HG03565 (cell line): ENCODE results near the gene NES.

Source experiments
- ATAC-seq: cut with Tn5 transposase; IDR thresholded peaks from one replicate; pipeline ENCODE4 v1.9.1; 2021; ENCODE audit warnings: mild to moderate bottlenecking, moderate library complexity; ENCODE audit not compliant: unreplicated experiment

NES gene

DNA sequence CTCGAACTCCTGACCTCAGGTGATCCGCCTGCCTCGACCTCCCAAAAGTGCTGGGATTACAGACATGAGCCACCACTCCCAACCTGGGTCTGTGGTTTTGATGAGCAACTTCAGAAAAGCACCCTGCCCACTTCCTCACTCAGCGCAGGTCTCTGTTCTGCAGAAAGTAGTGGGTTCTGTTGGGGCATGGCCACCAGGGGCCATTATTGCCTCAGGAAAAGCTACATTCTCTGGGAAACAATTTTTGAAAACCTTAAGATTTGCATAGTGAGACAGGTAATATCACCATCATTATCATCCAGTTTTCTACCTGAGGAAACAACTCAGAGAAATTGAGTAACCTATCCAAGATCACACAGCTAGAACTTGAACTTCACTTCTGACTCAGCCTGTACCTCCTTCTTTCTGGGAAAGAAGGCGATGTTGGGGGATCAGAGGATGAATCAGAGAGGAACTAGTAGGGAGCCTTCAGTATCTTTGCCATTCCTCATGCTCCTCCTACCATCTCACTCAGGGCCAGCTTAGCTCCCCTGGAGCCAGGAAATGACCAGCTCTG, 7.1 kb upstream of the NES start:
- no peak for ATAC-seq

DNA sequence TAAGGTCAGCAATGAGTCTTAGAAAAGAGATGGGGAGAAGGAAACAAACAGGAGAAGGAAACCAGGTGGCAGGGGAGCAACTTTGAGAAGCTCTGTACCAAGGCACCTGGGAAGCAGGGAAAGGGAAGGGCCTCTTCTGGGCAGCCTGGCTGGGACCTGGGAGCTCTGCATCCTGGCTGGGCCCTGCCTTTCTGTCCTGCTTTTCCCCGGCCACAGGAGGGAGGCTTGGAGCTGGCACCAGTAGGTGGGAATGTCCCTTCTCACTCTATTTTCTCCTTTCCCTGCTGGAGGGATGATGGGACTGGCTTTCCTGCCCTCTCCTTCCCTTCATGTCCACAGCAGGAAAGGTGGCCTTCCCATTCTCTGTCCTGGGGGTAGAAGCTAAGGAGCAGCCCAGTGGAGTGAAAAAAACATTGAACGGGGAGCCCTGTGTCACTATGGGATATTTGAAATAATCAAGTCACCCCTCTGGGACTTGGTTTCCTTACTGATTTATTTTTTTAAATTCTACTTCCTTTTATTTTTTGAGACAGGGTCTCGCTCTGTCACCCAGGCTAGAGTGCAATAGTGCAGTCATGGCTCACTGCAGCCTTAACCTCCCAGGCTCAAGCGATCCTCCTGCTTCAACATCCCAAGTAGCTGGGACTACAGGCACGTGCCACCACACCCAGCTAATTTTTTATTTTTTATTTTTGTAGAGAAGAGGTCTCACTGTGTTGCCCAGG, 5.1 kb upstream of the NES start:
- ATAC-seq, result no peak

DNA sequence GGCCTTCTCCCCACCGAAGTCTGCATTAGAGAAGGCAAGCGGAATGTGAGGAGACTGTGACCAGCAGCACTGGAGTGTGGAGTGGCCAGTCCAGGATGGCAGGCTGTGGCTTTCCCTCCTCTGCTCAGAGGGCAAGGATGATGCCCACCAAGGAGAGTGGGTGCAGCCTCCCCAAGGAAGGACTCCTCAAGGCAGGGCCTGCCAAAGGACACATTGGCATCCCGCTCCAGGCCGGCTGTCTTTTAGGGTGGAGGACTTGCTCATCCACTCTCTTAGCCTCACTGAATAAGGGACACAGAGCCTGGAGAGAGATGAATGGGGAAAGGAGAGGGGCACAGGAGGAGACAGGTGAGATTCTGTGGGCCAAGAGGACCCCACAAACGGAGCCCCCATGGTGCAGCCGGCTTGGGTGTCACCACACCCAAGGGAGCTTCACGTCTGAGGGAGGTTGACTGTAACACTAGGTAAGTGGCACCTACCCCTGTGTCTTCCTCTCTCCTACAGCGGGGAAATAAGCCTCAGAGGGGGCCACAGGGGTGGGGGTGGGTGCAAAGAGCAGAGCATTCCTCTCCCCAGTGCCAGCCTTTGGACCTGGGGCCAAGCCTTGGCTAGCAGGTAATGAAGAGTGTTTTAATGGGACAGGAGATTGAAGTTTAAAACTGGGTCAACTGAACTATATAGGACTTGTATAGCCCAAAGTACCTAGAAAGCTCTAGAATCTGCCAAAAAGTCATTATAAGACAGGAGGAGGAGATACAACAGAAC, 4.2 kb upstream of the NES start:
- no peak for ATAC-seq

DNA sequence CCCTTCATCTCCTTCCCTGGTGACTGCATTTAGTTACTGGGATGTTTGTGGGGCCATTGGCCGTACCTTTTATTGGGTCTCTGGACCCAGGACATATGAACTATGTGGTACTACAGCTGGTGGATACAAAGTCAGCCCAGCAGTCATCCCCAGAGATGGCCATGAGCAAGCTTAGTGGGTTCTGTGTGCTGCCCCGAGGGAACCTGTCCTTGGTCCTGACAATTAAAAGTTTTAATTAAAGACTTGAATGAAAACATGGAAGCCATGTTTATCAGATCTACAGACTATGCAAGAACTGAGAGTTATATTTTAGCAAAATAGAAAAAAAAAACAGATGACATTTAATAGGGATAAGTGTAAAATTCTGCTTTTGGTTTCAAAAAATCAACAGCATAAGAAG, 2.8 kb upstream of the NES start:
- no peak for ATAC-seq

DNA sequence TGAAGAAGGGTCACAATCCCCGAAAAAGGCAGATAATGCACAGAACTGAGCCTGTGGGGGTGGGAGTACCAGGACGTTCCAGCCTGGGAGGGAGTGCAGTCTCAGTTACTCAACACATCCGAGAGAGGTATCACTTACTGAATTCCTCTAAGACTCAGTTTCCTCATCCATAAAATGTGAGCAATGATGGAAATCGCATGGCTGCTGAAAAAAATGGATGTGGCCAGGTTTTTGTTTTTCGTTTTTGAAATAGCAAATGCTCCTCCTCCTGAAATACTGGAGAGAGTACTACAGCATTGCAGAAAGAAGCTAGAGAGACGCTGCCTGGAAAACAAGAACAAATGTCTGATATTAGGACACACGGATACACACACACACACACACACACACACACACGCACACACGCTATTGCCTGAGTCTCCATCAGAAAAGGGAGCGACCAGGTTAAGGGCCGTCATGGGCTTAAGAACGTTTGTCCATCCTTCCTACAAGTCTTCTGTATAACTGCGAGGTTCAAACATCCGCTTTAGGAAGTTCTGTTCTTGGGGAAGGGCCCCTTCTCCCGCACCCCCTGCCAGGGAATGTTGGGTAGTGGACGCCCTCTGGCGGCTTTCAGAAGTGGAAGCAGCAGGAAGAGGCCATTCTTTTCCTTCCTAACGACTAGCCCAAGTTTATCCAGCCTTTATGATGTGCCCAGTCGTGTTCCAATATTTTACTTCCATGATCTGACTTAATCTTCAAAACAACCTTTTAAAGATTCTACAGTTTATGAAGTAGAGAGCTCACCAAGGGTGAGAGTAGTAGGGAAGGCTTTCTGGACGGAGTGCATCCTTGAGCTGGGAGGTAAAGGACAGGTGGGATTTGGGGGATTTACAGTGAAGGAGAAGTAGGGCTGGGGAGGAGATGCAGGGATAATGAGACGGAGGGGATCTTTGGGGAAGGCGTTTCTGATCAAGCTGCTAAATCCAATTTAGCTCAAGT, 699 bp upstream of the NES start:
- ATAC-seq, result no peak

DNA sequence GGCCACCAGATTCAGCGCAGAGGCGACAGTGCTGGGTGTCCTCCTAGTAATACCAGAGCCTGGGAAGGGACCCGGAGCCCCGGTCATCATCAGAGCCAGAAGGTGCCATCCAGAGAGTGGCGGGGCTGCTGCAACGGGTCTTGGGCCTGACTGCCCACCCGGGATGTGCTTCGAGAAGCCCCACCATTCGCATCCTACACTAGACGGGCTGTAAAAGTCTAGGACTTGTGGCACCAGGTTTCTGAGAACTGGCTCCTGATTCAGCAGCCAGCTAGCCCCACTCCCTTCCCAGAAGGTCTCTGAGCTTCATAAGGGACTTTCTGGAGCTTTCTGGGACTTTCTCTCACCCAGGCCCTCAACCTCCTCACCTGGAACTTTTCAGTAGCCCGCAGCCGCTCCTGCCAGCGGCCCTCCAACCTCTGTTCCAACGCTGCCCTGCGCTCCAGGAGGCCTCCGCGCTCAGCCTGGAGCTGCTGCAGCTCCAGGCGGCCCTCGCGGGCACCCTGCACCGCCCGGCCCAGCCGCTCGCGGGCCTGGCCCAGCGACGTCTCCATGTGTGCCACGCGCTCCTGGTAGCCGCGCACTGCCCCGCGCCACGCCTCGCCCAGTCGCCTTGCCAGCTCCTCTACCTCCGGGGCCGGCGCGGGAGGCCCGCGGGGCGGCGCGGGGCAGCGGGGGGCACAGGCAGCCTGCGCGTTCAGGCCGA, 940 bp downstream of the NES start:
- no peak for ATAC-seq

DNA sequence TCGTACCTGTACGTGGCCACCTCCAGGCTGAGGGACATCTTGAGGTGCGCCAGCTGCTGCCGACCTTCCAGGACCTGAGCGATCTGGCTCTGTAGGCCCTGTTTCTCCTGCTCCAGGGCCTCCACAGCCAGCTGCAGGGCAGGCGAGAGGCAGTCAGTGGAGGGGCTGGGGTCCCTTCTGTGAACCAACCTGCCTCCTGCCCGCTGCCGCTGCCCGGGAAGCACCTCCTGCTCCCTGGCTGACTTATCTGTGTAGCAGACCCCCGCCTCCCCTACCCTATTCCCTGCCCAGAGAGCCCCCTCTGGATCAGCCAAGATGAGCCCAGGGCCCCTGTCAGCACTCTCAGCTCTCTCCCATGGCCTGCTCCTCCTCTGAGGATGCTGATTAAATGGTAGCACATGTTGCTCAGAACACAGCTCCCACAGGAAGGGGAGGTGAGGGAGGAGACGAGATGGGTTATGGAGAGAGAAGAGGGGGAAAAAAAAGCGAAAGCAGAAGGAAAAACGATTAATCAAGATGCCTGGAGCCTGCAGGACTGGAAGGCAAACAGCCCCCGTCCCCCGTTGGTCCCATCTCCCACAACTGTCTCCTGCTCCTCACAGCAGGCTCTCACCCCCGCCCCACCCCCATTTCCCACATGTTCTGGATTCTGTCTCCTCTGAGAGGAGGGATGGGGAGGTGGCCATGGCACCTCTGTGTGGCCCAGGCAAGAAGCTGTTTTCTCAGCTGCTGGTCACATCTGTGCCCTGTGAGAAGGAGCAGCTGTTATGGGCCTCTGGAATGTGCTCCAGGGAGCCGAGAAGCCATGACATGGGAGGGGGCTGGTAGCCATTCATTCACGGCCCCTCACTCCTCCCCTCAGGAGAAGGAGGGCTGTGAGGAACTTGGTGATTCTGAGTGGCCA, 1.7 kb downstream of the NES start:
- no peak for ATAC-seq

DNA sequence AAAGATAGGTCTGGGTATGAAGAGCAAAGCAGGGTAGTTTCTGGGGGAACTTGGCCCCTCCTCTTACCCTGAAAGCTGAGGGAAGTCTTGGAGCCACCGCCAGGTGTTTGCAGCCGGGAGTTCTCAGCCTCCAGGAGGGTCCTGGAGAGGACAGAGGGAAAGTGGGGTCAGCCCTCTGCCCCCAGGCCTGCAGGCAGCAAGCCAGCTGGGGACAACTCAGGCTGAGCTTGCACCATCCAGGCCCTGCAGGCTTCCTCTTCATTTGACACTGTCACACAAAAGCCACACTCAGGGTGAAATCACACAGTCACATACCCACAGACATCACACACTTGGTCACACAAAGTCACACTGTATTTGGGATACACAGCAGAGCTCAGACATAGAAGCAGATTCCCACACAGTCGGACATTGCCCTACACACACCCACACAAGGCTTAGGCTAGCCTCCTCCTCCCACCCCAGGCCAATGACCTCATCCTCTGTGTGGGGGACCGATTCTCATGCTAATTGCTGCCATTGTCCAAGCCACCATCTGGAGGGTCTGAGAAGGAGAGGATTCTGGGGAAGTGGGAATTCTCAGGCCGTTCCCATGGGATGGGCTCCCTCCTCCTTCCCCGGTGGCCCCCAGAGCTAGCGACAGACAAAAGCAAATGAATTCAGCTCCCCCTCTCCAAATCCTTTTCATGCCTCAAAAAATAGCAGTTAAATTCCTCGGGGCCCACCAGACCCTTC, 3.7 kb downstream of the NES start:
- no peak for ATAC-seq

DNA sequence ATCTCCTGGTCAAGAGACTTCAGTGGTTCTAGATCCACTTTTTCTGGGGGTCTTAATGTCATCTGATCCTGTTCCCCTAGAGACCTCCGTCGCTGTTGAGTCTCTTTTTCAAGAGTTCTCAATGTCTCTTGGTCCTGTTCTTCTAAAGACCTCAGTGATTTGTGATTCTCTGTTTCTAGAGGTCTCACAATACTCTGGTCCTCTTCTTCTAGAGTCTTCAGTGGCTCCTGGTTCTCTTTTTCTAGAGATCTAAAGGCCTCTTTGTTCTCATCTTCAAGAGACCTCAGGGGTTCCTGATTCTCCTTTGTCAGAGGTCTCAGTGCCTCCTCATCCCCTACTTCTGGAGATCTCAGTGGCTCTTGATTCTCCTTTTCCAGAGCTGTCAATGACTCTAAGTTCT, 5.4 kb downstream of the NES start:
- ATAC-seq, result no peak

DNA sequence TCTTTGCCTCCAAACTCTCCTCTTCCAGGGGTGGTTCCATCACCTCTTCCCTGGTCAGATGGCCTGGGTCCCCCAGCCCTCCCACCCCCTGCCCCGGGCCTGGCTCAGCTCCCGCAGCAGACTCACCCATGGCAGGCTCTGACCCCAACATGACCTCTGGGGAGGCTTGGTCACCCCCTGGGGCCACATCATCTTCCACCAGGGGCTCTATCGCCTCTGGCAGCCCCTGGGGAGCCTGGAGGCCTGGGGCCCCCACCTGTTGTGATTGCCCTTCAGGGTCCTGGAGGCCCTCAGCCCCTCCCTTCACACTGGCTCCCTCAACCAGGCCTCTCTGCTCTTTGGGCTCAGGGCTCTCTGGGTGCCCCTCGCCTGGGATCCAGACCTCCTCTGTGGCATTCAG, 6.4 kb downstream of the NES start:
- ATAC-seq, result no peak

DNA sequence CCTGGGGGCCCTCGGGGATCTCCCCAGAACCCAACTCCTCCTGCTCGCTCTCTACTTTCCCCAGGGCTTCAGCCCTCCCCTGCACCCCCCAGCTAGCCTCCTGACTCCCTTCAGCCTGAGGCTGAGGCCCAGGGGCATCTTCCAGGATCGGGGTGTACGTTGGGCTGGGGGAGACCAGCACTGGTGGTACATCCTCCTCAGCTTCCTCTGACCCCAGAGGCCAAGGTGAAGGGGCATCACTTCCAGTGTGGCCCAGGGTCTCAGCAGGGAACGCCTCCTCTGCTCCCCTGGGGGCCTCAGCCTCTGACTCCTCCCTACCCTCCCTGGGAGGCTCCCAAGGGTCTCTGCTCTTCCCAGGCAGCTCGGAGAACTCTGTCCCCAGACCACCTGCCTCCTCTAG, 6.8 kb downstream of the NES start:
- no peak for ATAC-seq

DNA sequence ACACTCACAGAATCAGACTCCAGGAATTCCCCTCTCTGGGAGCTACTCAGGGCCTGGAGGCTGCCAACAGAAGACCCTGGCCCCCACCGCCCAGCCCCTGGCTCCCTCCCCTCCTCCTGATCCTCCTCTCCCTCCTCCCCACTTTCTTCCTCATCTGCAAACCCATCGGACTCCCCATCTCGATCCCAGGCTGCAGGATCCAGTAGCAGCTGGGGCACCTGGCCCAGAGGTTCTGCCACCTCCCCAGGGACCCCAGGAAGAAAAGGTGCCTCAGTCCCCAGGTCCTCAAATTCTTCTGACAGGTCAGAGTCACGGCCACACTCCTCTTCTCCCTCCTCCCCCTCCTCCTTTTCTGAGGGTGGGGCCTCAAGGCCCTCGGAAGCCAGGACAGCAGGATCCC, 7.4 kb downstream of the NES start:
- no peak for ATAC-seq

DNA sequence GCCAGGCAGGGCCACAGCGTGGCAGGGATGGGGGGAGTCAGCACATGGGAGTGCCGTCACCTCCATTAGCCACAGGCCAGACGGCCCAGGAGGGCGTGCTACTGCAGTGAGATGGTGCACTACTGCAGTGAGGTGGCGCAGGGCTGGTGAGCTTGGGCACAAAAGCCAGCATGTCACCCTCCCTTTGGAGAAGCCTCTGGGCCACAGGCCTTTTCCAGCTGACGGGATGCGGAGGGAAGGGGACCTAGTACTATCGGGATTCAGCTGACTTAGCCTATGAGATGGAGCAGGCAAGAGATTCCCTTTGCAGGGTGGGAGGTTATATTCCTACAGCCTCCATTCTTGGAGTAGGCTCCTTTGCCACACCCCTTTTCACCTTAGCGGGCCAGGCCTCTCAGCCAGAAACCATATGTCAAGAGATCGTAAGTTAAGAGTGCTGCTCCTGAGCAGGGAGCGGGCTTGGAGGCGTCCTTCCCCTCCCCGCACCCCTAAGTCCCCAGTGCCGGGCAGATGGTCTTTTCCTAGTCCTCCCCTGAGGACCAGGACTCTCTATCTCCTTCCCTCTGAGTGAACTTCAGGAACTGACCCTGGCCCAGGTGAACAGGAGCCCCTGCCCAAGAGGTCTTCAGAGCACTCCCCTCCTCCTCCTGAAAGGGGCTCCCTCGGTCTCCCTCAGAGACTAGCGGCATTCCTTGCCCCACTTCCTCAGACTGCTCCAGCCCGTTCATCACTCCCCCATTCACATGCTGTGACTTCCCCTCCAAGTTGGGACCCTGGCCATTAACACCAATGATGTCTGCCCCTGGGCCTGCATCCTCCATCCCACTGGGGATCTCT, 8.2 kb downstream of the NES start:
- ATAC-seq, result no peak

DNA sequence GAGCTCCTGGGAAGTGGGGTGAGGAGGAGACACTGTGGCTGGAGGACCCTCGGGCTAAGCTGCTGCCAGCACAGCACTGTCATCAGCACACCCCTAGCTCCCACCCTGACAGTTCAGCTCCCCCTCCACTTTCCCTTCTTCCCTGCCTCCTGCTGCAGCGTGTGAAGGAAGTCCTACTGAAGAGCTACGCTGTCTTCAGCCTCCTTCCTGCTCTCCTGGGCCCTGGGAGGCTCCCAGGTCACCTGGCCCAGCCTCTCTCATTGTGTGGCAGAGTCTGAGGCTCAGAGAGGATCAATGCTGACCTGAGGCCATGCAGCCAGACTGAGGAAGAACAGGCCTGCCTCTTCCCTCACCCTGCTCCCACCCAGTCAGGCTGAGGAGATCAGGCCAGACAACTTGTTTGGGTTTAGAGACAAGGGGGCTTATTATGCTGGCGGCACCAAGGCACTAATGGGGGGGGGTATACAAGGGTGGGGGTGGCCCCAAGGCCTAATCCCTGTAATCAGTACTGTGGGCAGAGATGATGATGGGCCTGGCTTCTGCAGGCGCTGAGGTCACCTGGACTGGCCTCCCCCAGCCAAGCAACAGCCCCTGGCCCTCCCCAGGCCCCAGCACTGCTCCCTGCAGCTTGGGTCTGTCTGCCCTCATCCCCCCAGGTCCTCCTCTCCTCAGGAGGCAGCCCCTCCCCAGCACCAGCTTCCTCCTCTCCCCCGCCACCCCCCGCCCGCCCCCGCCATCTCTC, 9.1 kb downstream of the NES start:
- no peak for ATAC-seq

DNA sequence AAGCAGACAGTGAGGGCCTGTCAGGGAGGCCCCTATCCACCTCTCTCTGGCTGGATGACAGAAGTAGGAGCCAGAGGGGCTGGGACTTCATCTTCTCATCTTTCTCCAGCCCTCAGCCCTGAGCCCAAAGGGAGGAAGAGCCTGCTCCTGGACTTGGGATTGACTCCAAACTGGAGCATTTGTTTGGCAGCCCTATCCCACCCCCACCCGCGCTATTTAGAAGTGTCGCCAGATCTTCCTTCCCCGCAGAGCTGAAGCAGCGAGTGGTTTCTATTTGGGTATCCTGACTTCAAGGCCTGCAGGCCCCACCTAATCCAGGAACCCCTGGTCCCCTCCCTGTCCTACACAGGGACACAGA, 9.6 kb downstream of the NES start:
- no peak for ATAC-seq

DNA sequence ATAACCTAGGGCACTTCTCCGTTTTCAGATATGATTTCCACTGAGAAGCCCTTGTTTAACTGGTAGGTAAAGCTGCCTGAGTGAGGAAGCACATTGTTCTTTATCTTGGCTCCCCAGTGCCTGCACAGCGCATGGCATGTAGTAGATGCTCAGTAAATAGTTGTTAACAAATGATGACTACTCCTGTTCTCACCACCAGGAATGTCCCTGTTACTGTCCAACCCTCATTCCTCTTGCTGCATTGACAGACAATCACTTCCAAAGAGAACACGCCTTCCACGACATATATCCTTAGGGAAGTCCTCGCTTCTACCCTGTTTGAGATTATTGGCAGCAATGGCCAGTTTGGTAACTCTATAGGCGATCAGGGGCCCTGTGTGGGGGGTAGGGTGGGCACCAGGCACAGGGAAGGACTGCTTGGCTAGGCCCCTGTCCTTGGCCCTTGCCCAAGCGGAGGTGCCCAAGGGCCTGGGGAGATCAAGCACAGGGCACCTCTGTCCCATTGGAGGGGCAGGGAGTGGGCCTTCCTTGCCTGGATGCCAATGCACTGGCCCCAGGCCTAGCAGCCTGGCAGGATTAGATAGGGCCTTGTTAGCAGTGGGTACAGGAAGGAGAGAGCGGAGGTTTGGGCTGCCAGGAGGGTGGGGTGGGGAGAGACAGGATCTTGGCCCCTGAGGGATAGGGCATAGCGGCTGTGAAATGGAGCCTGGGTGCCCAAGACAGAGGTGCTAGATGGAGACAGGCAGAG, 10.2 kb downstream of the NES start:
- ATAC-seq, result no peak

DNA sequence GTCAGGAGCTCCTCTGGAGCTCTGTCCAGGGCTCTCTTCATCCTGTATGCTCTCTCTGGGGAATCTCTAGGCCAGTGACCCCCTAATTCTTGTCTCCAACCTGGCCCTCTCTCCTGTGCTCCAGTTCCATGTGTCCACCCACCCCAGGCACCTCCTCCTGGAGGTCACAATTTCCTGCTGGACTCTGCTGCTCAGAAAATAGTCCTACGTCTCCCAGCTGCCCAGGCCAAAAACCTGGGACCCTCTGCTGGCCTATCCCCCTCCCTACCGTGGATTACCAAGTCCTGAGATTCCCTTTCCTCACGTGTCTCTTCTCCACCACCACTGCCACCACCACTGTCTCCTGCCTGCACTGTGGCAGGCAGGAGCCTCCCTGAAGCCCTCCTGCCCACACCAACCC, 11.7 kb downstream of the NES start:
- no peak for ATAC-seq
